Measurements from ENCODE around the gene IZUMO2. TPM values are rescaled to one million over a fixed set of nuclear protein-coding genes. Genes with fewer than 3 reads are reported as not detected.
"Not testable (repeated sequence)": the region's sequence is repeated elsewhere in the genome, so short reads cannot be mapped to it uniquely, and the experiment has no call there.

Gene IZUMO2
- total RNA-seq, 1 experiment from 2014 or later, result not detected

DNA sequence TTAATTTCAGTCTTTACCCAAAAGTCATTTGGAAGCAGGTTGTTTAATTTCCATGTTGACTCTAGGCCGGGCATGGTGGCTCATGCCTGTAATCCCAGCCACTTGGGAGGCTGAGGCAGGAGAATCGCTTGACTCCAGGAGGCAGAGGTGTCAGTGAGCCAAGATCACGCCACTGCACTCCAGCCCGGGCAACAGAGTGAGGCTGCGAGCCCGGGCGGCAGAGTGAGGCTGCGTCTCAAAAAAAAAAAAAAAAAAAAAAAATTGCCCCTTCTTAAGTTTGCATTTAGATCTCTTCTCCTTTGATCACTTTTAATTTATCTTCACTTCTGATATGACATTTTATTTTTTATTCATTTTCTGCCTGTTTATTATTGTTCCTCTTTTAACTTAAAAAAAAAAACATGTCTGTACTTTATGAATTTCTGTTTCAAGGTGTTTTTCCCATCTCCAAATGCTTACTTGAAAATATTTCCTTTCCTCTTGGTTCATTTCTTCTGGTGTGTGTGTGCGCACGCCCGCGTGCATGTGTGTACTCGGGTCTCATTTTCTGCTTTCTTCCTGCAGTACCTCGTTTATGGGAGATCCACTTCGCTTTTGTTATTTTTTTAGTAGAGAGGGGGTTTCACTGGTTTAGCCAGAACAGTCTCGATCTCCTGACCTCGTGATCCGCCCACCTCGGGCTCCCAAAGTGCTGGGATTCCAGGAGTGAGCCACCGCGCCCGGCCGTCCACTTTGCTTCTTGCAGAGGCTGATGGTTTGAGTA lies 26.3 kb downstream of the IZUMO2 start:
- DNase-seq (ENCODE audit: low spot score), result not testable (repeated sequence)

DNA sequence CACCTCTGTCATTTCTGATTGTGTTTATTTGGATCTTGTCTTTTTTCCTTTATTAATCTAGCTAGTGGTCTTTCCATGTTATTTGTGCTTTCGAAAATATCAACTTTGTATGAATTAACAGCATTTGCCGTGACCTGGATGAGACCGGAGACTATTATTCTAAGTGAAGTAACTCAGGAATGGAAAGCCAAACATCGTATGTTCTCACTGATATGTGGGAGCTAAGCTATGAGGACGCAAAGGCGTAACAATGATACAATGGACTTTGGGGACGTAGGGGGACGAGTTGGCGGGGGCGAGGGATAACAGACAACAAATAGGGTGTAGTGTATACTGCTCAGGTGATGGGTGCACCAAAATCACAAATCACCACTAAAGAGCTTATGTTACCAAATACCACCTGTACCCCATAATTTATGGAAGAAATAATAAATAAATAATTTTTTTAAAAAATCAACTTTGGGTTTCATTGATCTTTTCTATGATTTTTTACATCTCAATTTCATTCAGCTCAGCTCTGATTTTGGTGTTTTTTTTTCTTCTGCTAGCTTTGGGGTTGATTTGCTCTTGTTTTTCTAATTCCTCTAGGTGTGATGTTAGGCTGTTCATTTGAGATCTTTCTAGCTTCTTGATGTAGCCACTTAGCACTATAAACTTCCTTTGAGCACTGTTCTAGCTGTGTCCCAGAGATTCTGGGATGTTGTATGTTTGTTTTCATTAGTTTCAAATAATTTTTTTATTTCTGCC lies 27.1 kb downstream of the IZUMO2 start:
- DNase-seq (ENCODE audit: low spot score), result not testable (repeated sequence)

DNA sequence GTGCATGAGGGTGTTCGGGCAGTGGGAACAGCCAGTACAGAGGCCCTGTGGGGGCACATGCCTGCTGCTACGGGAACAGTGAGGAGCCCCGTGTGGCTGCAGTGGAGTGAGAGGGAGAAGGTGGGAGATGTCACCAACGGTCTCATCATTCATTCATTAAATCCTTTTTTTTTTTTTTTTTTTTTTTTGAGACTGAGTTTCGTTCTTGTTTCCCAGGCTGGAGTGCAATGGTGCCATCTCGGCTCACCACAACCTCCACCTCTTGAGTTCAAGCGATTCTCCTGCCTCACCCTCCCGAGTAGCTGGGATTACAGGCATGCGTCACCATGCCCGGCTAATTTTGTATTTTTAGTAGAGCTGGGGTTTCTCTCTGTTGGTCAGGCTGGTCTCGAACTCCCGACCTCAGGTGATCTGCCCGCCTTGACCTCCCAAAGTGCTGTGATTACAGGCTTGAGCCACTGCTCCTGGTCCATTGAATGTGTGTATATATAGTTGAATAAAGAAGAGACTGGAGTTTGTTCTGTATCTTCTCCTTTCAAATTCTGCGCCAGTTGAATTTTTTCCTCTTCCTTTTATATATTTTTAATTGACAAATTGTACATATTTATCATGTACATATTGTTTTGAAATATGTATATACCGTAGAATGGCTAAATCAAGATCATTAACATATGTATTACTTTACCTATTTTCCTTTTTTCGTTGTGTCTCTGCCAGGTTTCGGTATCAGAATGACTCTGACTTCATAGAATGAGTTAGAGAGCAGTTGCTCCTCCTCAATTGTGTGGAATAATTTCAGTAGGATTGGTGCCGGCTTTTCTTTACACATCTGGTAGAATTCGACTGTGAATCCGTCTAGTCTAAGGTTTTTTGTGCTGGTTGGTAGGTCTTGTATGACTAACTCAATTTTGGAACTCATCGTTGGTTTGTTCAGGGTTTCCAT lies 28.0 kb downstream of the IZUMO2 start:
- not testable (repeated sequence) for DNase-seq (ENCODE audit: low spot score)

DNA sequence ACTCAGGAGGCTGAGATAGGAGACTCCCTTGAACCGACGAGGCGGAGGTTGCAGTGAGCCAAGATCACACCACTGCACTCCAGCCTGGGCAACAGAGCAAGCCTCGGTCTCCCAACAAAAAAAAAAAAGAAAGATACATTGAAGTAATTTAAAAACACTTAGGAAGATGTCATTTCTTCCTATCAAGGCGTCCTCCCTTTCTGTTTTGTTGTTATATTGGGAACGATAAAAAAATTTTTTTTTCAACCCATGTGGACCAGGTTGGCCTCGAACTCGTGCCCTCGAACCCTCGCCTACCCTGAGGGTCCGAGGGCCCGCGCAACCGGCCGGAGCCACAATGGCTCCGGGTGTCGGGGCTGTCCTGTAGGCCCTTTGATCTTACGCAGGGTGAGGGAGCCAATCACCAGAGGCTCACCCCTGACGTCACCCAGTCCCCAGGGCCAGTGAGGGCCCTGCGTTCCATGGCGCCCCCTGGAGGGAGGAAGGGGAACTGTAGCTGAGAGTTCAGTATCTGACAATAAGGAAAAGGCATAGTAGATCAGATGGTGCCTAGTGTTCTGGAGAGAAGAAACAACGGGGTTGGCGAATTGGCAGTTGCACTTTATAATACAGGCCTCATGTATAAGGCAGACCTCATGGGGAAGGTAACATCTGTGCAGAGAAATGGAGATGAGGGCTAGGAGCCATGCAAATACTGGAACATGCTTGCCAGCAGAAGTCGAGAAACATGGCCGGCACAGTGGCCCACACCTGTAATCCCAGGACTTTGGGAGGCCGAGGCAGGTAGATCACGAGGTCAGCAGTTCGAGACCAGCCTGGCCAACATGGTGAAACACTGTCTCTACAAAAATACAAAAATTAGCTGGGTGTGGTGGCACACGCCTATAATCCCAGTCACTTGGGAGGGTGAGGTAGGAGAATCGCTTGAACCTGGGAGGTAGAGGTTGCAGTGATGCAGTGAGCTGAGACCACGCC lies 29.3 kb downstream of the IZUMO2 start:
- not testable (repeated sequence) for DNase-seq (ENCODE audit: low spot score)

DNA sequence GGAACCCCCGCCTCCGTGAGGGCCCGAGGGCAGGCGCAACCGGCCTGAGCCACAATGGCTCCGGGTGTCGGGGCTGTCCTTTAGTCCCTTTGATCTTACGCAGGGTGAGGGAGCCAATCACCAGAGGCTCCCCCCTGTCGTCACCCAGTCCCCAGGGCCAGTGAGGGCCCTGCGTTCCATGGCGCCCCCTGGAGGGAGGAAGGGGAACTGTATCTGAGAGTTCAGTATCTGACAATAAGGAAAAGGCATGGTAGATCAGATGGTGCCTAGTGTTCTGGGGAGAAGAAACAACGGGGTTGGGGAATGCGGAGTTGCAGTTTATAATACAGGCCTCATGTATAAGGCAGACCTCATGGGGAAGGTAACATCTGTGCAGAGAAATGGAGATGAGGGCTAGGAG lies 59.1 kb downstream of the IZUMO2 start:
- not testable (repeated sequence) for DNase-seq (ENCODE audit: low spot score)

DNA sequence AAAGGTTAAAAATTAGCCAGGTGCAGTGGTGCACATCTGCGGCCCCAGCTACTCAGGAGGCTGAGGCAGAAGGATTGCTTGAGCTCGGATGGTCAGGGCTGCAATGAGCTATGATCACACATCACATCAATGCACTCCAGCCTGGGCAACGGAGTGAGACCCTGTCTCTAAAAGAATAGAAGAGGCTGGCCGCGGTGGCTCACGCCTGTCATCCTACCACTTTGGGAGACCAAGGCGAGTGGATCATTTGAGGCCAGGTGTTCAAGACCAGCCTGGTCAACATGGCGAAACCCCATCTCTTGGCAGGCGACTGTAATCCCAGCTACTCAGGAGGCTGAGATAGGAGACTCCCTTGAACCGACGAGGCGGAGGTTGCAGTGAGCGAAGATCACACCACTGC lies 59.7 kb downstream of the IZUMO2 start:
- not testable (repeated sequence) for DNase-seq (ENCODE audit: low spot score)

Other genes with a start within 250 kb of the IZUMO2 start
- 16.0 and 19.0 TPM in 2 replicates for gene ATF5, start 234.1 kb downstream of the IZUMO2 start, total RNA-seq (2014; rRNA removed; shearing (Covaris generic))
- gene NUP62, start 233.8 kb downstream of the IZUMO2 start, total RNA-seq (2014; rRNA removed; shearing (Covaris generic)), result 52.1 and 62.4 TPM in 2 replicates
- not detected in 2 replicates for gene SIGLEC11, start 202.1 kb downstream of the IZUMO2 start, total RNA-seq (2014; rRNA removed; shearing (Covaris generic))
- gene VRK3, start 137.9 kb downstream of the IZUMO2 start, total RNA-seq (2014; rRNA removed; shearing (Covaris generic)), result 32.5 and 35.6 TPM in 2 replicates
- gene ZNF473, start 137.3 kb downstream of the IZUMO2 start, total RNA-seq (2014; rRNA removed; shearing (Covaris generic)), result 15.8 and 17.4 TPM in 2 replicates
- 3.2 and 3.8 TPM in 2 replicates for gene MYH14, start 40.3 kb upstream of the IZUMO2 start, total RNA-seq (2014; rRNA removed; shearing (Covaris generic))
- 0.06 and 0.47 TPM in 2 replicates for gene KCNC3, start 166.1 kb upstream of the IZUMO2 start, total RNA-seq (2014; rRNA removed; shearing (Covaris generic))
- gene NAPSA, start 202.4 kb upstream of the IZUMO2 start, total RNA-seq (2014; rRNA removed; shearing (Covaris generic)), result 0.99 TPM in 1 of 2 replicates, not detected in the other
- gene NR1H2, start 213.2 kb upstream of the IZUMO2 start, total RNA-seq (2014; rRNA removed; shearing (Covaris generic)), result 79.5 and 104 TPM in 2 replicates
- 45.8 and 58.6 TPM in 2 replicates for gene POLD1, start 221.1 kb upstream of the IZUMO2 start, total RNA-seq (2014; rRNA removed; shearing (Covaris generic))

Measured in H4 (cell line).